ENCODE measurements around the gene ANK2. TPM values are rescaled to one million over a fixed set of nuclear protein-coding genes. Genes with fewer than 3 reads are reported as not detected.

Gene ANK2
- total RNA-seq, 1 donor from 2014 or later: 6.5 TPM

DNA sequence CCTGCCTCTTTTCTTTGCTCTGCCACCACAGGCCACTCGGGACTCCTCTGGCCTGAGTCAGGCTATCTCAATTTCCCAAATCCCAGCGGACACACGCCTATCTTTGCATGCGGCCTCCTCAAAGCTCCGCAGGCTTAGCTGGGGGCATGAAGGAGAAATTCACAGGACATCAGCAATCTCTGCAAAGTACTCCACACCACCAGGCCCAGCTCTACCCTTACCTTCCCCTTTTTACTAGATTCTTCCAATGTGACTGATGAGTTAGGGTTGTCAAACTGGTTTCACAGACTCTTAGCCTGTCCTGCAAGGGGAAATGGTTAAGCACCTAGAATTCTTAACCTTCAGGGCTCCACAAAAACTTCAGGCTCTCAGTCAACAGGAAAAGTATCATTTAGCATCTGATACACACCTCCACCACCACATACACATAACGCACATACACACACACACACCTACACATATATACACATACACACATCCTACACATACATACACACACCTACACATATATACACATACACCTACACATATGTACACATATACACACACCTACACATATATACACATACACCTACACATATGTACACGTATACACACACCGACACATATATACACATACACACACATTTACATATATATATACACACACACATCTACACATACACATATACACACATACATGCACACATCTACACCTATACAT lies 349.1 kb downstream of the ANK2 start:
- H3K4me3 ChIP-seq (ENCODE audit: low read depth, low read length): no peak overlapping the region
- TF ChIP-seq, protein P1, sequence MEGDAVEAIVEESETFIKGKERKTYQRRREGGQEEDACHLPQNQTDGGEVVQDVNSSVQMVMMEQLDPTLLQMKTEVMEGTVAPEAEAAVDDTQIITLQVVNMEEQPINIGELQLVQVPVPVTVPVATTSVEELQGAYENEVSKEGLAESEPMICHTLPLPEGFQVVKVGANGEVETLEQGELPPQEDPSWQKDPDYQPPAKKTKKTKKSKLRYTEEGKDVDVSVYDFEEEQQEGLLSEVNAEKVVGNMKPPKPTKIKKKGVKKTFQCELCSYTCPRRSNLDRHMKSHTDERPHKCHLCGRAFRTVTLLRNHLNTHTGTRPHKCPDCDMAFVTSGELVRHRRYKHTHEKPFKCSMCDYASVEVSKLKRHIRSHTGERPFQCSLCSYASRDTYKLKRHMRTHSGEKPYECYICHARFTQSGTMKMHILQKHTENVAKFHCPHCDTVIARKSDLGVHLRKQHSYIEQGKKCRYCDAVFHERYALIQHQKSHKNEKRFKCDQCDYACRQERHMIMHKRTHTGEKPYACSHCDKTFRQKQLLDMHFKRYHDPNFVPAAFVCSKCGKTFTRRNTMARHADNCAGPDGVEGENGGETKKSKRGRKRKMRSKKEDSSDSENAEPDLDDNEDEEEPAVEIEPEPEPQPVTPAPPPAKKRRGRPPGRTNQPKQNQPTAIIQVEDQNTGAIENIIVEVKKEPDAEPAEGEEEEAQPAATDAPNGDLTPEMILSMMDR (conservative IDR thresholded peaks at IDR 0.05; ENCODE audit: low read depth, low read length): no peak
- no peak for DNase-seq (ENCODE audit: low read depth)

DNA sequence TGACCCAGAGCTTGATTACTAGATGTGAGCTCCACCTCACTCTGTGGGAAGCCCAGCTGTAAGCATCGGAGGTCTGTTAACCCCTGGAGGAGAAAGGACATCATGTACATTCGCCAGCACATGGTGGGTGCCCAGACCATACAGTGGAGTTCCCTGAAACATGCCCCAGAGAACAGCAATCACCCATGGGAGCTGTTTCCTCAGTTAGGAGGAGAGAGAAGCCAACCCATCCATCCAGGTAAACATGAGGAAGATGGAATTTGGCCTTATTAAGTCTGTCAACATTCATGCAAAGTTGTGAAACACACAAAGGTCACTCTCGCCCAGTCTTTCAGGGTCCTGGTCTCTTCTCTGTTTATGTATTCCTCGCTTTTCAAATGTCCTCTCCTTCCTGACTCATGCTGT lies 354.7 kb downstream of the ANK2 start:
- DNase-seq (ENCODE audit: low read depth): no peak
- TF ChIP-seq, protein P1 (conservative IDR thresholded peaks at IDR 0.05; ENCODE audit: low read depth, low read length): no peak
- H3K4me3 ChIP-seq (ENCODE audit: low read depth, low read length): no peak overlapping the region

DNA sequence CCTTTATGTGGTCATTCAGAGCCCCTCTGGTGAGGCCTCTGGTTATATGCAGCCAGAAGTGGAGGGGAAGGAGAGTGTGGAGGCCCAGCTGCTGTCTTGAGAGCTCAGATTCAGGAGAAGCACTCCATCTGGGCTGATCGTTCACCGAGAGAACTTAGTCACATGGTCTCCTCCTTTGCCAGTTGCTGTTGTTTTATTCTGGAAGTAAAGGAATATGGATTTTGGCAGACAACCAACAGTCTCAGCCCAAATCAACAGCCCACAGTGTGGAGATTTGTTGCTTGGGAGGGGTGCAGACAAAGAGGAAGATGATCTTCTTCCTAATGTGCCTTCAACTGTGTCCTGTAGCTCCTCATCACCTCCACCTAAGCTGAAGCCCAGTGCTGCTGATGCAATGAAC lies 355.4 kb downstream of the ANK2 start:
- H3K4me3 ChIP-seq (ENCODE audit: low read depth, low read length): no peak overlapping the region
- TF ChIP-seq, protein P1 (conservative IDR thresholded peaks at IDR 0.05; ENCODE audit: low read depth, low read length): no peak
- no peak for DNase-seq (ENCODE audit: low read depth)

DNA sequence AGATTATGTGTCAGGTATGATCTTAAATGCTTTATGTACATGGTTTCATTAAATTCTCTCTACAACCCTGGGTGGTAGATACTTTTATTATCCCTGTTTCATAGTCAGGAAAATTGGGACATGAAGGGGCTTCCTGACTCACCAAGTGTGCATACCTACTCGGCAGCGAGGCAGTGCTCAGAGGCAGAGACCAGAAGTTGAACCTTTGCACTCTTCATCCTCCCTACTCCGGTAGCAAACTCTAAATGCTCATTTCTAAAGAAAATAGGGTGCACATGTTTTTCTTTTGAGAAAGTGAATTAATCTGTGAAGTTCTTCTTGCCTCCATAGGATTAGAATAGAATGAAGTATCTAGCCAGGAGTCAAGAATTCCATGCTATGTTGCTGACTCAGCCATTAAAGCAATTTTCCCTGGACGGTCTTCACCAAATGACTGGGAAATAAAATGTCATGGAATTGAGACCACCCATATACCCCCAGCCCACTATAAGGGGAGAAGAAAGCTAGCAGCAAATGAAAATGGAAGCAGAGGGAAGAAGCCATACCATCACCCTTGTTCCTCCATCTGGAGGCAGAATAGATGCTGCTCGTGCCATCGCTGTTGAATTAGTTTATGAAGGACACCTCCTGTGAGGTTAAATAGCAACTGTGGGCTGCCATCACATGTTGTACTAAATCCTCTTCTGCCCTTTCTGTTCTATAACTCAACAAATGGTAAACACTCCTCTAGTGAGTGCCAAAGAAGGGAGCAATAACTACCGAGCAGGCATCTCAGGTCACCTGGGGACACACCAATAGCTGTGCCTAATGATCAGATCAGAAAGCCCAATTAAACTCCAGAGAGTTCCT lies 356.6 kb downstream of the ANK2 start:
- H3K4me3 ChIP-seq (ENCODE audit: low read depth, low read length): no peak overlapping the region
- no peak for DNase-seq (ENCODE audit: low read depth)
- TF ChIP-seq, protein P1 (conservative IDR thresholded peaks at IDR 0.05; ENCODE audit: low read depth, low read length): no peak

DNA sequence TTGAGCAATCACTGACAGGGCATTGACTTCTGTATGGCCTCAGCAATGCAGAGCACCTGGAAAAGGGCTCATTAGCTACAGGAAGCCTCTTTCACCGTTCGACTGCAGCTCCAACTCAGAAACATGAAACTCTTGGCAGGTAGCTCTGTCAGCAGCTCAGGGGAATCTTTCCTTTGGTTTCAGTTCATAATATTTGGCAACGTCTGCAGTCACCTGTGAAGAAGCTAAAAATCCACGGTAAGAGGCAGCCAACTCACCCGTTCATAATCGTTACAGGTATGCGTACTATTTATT lies 357.2 kb downstream of the ANK2 start:
- no peak overlapping the region for H3K4me3 ChIP-seq (ENCODE audit: low read depth, low read length)
- DNase-seq (ENCODE audit: low read depth): no peak
- TF ChIP-seq, protein P1 (conservative IDR thresholded peaks at IDR 0.05; ENCODE audit: low read depth, low read length): no peak

DNA sequence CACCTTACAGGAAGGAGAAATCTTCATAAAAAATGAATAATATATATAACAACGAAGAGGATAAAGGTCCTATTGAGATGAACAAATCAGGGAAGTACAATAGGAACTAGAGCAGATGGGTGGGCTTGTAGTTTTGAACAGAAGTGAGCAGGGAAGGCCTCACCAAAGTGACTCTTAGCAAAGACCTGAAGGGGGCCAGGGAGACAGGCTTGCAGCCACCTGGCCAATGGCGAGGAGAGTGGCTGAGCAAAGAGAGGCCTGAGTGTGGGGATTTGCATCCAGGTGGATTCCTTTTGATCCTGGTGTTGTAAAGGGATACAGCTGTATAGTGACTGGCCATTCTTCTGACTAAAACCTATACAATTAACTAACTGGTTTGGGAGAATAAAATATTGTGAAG lies 358.0 kb downstream of the ANK2 start:
- TF ChIP-seq, protein P1 (conservative IDR thresholded peaks at IDR 0.05; ENCODE audit: low read depth, low read length): no peak
- no peak for DNase-seq (ENCODE audit: low read depth)
- H3K4me3 ChIP-seq (ENCODE audit: low read depth, low read length): no peak overlapping the region

Data from epithelial cell of proximal tubule (primary cell).